ENCODE data around the gene SLC22A3.

Gene SLC22A3

GRCh38 chr6:160333841-160334240, 14.3 kb upstream of the SLC22A3 start:
- no peak for DNase-seq (ENCODE audit: low read depth in 2 of 2)

- DNase-seq (ENCODE audit: low read depth in 2 of 2): no peak
Measured at GRCh38 chr6:160336200-160336599, 12.0 kb upstream of the SLC22A3 start.

DNA sequence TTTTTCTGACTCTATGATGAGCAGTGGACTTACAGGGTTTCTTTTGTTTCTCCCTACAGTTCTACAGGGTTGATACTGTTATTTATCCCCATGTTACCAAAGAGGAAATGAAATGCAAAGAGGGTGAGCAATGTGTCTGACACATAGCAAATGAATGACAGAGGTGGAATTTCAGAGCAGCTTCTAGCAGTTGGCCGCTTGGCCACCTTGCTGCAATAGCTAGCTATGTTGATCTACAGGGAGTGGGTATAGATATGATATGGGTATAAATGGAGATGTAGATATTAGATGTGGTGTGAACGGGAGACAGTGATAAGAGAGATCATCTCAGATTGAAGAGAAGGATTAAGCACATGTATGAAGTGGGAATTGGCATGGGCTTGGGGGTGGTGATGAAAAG, 10.9 kb upstream of the SLC22A3 start:
- no peak for DNase-seq (ENCODE audit: low read depth in 2 of 2)

GRCh38 chr6:160337991-160338390, 10.2 kb upstream of the SLC22A3 start:
- DNase-seq (ENCODE audit: low read depth in 2 of 2): no peak

GRCh38 chr6:160343144-160343543, 5.0 kb upstream of the SLC22A3 start:
- DNase-seq (ENCODE audit: low read depth in 2 of 2): no peak

DNA sequence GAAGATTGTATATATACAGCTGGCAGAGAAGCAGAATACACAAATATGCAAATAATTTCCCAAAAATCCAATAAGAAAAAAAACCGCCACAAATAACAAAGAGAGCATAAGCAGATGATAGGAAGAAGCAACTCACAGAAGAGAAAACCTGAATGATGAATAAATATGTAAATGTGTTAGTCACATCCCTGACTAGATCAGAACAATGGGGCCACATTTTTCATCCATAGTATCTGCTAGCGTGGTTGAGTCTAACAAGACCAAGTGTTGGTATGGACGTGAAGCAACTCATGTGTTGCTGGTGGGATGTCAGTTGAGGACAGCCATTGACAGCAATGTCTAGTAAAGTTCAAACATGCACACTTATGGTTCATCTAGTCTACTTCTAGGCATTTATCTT, 3.9 kb upstream of the SLC22A3 start:
- DNase-seq (ENCODE audit: low read depth in 2 of 2): no peak

GRCh38 chr6:160347259-160348222, 637 bp upstream of the SLC22A3 start:
- DNase-seq (ENCODE audit: low read depth in 2 of 2): no peak

GRCh38 chr6:160349020-160349441, 853 bp downstream of the SLC22A3 start:
- no peak for DNase-seq (ENCODE audit: low read depth in 2 of 2)

GRCh38 chr6:160349814-160350350, 1.7 kb downstream of the SLC22A3 start:
- DNase-seq (ENCODE audit: low read depth in 2 of 2): no peak

DNA sequence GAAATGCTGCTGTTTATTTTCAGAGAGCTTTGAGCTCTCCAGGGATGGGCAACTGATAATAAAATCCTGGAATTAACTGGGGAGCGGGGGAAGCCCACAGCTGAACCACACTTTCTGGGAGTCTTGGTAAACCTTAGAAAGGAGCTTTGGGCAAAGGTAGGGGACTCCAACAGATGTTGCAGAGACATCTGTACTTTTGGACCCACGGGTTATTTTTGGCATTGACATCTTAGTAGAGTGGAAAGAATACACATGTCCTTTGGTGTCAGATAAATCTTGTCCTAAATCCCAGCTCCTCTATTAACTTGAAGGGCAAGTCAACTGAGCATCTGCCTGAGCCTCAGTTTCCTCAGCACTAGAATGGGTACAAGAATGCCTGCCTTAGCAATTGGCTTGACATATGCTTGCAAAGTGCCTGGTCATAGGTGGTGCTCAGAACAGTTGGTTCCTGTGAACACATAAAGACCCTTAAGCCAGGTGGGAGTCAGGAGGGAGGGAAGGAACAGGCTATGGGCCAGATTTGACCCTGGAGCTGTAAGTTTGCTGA, 5.8 kb downstream of the SLC22A3 start:
- DNase-seq (ENCODE audit: low read depth in 2 of 2): no peak

DNA sequence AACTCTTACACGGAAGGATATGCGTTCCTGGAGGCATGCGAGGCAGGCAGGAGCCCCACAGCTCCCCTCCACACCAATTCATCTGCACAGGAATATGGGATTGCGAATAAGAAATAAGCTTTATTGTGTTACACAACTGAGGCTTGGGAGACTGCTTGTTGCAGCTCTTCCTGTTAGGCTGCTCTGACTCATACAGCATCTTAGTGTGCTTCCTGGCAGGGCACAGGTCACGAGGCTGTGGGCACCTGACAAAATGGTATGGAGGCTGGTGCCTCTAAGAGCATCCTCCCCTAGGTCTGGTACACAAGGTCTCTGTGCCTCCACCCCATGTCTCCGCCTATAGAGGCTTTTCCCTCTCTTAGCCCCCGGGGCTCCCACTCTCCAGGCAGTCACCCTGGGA, 6.8 kb downstream of the SLC22A3 start:
- no peak for DNase-seq (ENCODE audit: low read depth in 2 of 2)

DNA sequence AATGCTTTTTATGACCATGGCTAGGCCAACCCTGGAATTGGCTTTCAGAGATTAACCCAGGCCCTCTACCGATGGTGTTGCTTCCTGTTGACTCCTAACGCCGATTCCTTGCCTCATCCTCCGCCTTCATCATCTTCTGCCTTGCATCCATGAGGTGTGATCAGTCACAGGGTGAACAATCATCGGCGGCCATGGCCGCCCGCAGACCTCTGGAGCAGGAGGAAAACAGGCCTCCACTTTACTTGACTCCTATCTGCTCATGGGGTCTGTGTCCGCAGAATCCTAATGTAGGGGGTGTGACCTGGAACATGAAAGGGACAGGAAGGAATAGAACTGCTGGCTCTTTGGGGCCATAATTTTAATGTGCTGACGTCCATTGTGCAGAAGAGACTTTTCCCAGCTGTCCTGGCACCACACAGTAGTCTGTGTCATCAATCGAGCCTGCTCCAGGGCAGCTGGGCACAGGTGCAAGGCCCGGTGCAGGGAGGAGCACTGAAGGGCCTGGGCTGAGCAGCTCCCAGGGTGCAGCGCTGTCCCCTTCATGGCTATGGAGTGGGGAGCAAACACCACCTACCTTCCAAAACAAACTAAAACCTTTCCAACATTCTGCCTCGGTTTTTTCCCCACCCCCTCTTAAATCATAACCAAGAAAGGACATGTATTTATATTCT, 8.0 kb downstream of the SLC22A3 start:
- no peak for DNase-seq (ENCODE audit: low read depth in 2 of 2)

GRCh38 chr6:160357088-160357487, 8.9 kb downstream of the SLC22A3 start:
- no peak for DNase-seq (ENCODE audit: low read depth in 2 of 2)

GRCh38 chr6:160358225-160359119, 10.3 kb downstream of the SLC22A3 start:
- no peak for DNase-seq (ENCODE audit: low read depth in 2 of 2)

DNA sequence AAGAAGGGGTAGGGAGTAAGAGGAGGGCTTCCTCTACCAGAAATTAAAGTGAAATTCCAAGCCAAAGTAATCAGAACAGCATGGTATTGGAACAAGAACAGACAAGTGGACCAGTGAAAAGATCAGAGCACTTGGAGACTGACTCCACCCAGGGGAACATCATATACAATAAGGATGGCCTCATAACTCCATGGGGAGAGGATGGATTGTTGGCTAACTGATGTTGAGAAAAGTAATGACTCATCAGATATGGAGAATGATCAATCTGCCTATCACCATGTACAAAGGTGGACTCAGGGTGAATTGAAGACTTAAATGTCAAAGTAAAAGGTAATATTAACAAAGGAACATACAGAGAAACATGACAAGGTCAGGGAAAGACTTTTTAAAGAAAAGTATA, 12.8 kb downstream of the SLC22A3 start:
- DNase-seq (ENCODE audit: low read depth in 2 of 2): no peak

- no peak for DNase-seq (ENCODE audit: low read depth in 2 of 2)
Measured at GRCh38 chr6:160362556-160362955, 14.4 kb downstream of the SLC22A3 start.

GRCh38 chr6:160363016-160363996, 15.1 kb downstream of the SLC22A3 start:
- no peak for DNase-seq (ENCODE audit: low read depth in 2 of 2)

DNA sequence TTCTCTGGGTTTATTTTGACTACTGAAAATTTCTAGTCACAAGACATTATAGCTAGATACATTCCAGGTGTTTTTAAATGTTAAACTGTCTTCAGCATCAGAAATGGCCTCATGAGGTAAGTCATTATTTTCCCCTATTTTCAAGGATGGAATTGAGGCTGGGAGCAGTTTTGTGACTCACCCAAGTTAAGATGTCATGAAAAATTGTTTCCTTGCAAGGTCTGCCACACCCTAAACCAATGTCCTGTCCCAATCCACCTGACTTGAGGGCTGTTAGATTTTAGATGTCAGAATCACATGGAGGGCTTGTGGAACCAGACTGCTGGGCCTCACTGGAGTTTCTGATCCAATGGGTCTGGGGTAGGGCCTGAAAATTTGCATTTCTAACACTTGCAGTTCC, 16.9 kb downstream of the SLC22A3 start:
- no peak for DNase-seq (ENCODE audit: low read depth in 2 of 2)

GRCh38 chr6:160367798-160368547, 19.8 kb downstream of the SLC22A3 start:
- no peak for DNase-seq (ENCODE audit: low read depth in 2 of 2)

Measured in stimulated activated CD8-positive, alpha-beta memory T cell treated with anti-CD3 and anti-CD28 coated beads, Interleukin-7, amount 100 ng/mL, for 4 hours (primary cell).